HEK293 (cell line): Measurements from ENCODE around the gene ABHD16A.

ENCODE experiments used
- BCL11B ChIP-seq: fragments of 450-650 bp; formaldehyde crosslinking; IDR thresholded peaks from 2 replicates; pipeline ENCODE4 v1.5.1; 2016; ENCODE audit warnings: low read depth, missing biosample characterization, missing genetic modification characterization
- ELK4 ChIP-seq: IDR thresholded peaks from 2 replicates; pipeline ENCODE4 v1.6.1; 2011; ENCODE audit warnings: mild to moderate bottlenecking, low read depth, low read length, borderline replicate concordance
- IKZF3 ChIP-seq: fragments of 450-650 bp; IDR thresholded peaks from 2 replicates; pipeline ENCODE4 v1.5.0; 2018; ENCODE audit warnings: missing biosample characterization, mild to moderate bottlenecking, missing genetic modification characterization, moderate library complexity
- KLF17 ChIP-seq: fragments of 450-650 bp; formaldehyde crosslinking; IDR thresholded peaks from 2 replicates; pipeline ENCODE4 v1.5.1; 2016; ENCODE audit warnings: missing biosample characterization, missing genetic modification characterization
- KLF8 ChIP-seq: fragments of 450-650 bp; formaldehyde crosslinking; IDR thresholded peaks from 2 replicates; pipeline ENCODE4 v1.5.1; 2016; ENCODE audit warnings: missing biosample characterization, missing genetic modification characterization
- RBAK ChIP-seq: fragments of 450-650 bp; formaldehyde crosslinking; IDR thresholded peaks from 2 replicates; pipeline ENCODE4 v1.5.1; 2016; ENCODE audit warnings: missing biosample characterization, missing genetic modification characterization
- TCF7L2 ChIP-seq: IDR thresholded peaks from 2 replicates; pipeline ENCODE4 v1.6.1; 2011; ENCODE audit warnings: low read depth, mild to moderate bottlenecking, inconsistent platforms, low read length, moderate library complexity, borderline replicate concordance
- WT1 ChIP-seq: fragments of 450-650 bp; formaldehyde crosslinking; IDR thresholded peaks from 2 replicates; pipeline ENCODE4 v1.5.1; 2016; ENCODE audit warnings: missing biosample characterization, missing genetic modification characterization
- ZBTB26 ChIP-seq: fragments of 450-650 bp; formaldehyde crosslinking; optimal IDR thresholded peaks from 2 replicates; pipeline ENCODE3; 2016; ENCODE audit warnings: missing biosample characterization, mild to moderate bottlenecking, missing genetic modification characterization
- ZFP37 ChIP-seq: fragments of 450-650 bp; formaldehyde crosslinking; IDR thresholded peaks from 2 replicates; pipeline ENCODE4 v1.5.1; 2016; ENCODE audit warnings: missing biosample characterization, missing genetic modification characterization
- ZIC2 ChIP-seq: fragments of 450-650 bp; formaldehyde crosslinking; IDR thresholded peaks from 2 replicates; pipeline ENCODE4 v1.5.1; 2016; ENCODE audit warnings: missing biosample characterization, missing genetic modification characterization
- ZNF2 ChIP-seq: fragments of 450-650 bp; formaldehyde crosslinking; IDR thresholded peaks from 2 replicates; pipeline ENCODE4 v1.5.1; 2016; ENCODE audit warnings: missing biosample characterization, missing genetic modification characterization
- ZNF324 ChIP-seq: fragments of 450-650 bp; formaldehyde crosslinking; IDR thresholded peaks from 2 replicates; pipeline ENCODE4 v1.5.1; 2016; ENCODE audit warnings: missing biosample characterization, missing genetic modification characterization
- ZNF423 ChIP-seq: fragments of 450-650 bp; formaldehyde crosslinking; IDR thresholded peaks from 2 replicates; pipeline ENCODE4 v1.5.1; 2016; ENCODE audit warnings: missing biosample characterization, missing genetic modification characterization
- ZNF514 ChIP-seq: fragments of 450-650 bp; formaldehyde crosslinking; IDR thresholded peaks from 2 replicates; pipeline ENCODE4 v1.5.1; 2016; ENCODE audit warnings: missing biosample characterization, missing genetic modification characterization
- ZNF530 ChIP-seq: fragments of 450-650 bp; formaldehyde crosslinking; IDR thresholded peaks from 2 replicates; pipeline ENCODE4 v1.5.1; 2016; ENCODE audit warnings: low read depth, missing biosample characterization, missing genetic modification characterization
- ZNF558 ChIP-seq: fragments of 450-650 bp; formaldehyde crosslinking; IDR thresholded peaks from 2 replicates; pipeline ENCODE4 v1.5.1; 2016; ENCODE audit warnings: missing biosample characterization, missing genetic modification characterization
- ZNF792 ChIP-seq: fragments of 450-650 bp; formaldehyde crosslinking; IDR thresholded peaks from 2 replicates; pipeline ENCODE4 v1.5.1; 2016; ENCODE audit warnings: missing biosample characterization, missing genetic modification characterization
- ZSCAN18 ChIP-seq: fragments of 450-650 bp; formaldehyde crosslinking; IDR thresholded peaks from 2 replicates; pipeline ENCODE4 v1.5.1; 2016; ENCODE audit warnings: missing biosample characterization, missing genetic modification characterization
- TF ChIP-seq, protein P1 (sequence below): fragments of 450-650 bp; IDR thresholded peaks from 2 replicates; pipeline ENCODE4 v1.5.1; 2018; ENCODE audit warnings: missing biosample characterization, mild to moderate bottlenecking, missing genetic modification characterization
- TF ChIP-seq, protein P2 (sequence below): fragments of 450-650 bp; formaldehyde crosslinking; IDR thresholded peaks from 2 replicates; pipeline ENCODE4 v1.5.1; 2016; ENCODE audit warnings: missing biosample characterization, missing genetic modification characterization, borderline replicate concordance
- TF ChIP-seq, protein P3 (sequence below): fragments of 450-650 bp; formaldehyde crosslinking; IDR thresholded peaks from 2 replicates; pipeline ENCODE4 v1.5.1; 2016; ENCODE audit warnings: missing biosample characterization, missing genetic modification characterization
- TF ChIP-seq, protein P4 (sequence below): fragments of 450-650 bp; formaldehyde crosslinking; IDR thresholded peaks from 2 replicates; pipeline ENCODE4 v1.5.1; 2016; ENCODE audit warnings: missing biosample characterization, missing genetic modification characterization, low read depth
- TF ChIP-seq, protein P5 (sequence below): fragments of 450-650 bp; formaldehyde crosslinking; conservative IDR thresholded peaks from 2 replicates; pipeline ENCODE4 v1.5.1; 2016; ENCODE audit warnings: low read depth, missing biosample characterization, missing genetic modification characterization

ABHD16A gene

GRCh38 chr6:31734821-31735406 lies 31.8 kb upstream of the ABHD16A start (continued):
- TF ChIP-seq, protein P1, sequence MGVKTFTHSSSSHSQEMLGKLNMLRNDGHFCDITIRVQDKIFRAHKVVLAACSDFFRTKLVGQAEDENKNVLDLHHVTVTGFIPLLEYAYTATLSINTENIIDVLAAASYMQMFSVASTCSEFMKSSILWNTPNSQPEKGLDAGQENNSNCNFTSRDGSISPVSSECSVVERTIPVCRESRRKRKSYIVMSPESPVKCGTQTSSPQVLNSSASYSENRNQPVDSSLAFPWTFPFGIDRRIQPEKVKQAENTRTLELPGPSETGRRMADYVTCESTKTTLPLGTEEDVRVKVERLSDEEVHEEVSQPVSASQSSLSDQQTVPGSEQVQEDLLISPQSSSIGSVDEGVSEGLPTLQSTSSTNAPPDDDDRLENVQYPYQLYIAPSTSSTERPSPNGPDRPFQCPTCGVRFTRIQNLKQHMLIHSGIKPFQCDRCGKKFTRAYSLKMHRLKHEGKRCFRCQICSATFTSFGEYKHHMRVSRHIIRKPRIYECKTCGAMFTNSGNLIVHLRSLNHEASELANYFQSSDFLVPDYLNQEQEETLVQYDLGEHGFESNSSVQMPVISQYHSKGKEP (tag by site-specific recombination) = no peak
- TF ChIP-seq, protein P2, sequence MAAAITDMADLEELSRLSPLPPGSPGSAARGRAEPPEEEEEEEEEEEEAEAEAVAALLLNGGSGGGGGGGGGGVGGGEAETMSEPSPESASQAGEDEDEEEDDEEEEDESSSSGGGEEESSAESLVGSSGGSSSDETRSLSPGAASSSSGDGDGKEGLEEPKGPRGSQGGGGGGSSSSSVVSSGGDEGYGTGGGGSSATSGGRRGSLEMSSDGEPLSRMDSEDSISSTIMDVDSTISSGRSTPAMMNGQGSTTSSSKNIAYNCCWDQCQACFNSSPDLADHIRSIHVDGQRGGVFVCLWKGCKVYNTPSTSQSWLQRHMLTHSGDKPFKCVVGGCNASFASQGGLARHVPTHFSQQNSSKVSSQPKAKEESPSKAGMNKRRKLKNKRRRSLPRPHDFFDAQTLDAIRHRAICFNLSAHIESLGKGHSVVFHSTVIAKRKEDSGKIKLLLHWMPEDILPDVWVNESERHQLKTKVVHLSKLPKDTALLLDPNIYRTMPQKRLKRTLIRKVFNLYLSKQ = no peak
- TF ChIP-seq ZNF530 (tag by site-specific recombination) (no peak), KLF8 (tag by site-specific recombination) (peak; percentile 80), RBAK (no peak), BCL11B (no peak), ZNF423 (tag by site-specific recombination) (0 out of 2 replicates have a peak, but pooled peaks have one; percentile 12), ZNF558 (0 out of 2 replicates have a peak, but pooled peaks have one; percentile 32), IKZF3 (tag by site-specific recombination) (peak; percentile 52), TCF7L2 (no peak), ELK4 (no peak), ZSCAN18 (tag by site-specific recombination) (no peak), ZIC2 (no peak), KLF17 (tag by site-specific recombination) (peak; percentile 78), ZNF2 (tag by site-specific recombination) (no peak; the same call in 1 of the 2 replicates), WT1 (tag by site-specific recombination) (no peak; the same call in 1 of the 2 replicates), ZBTB26 (peak; percentile 11), ZNF324 (tag by site-specific recombination) (peak; percentile 56; the same call in 1 of the 2 replicates), ZNF792 (tag by site-specific recombination) (no peak), ZFP37 (tag by site-specific recombination) (no peak), ZNF514 (tag by site-specific recombination) (no peak)
- TF ChIP-seq, protein P3, sequence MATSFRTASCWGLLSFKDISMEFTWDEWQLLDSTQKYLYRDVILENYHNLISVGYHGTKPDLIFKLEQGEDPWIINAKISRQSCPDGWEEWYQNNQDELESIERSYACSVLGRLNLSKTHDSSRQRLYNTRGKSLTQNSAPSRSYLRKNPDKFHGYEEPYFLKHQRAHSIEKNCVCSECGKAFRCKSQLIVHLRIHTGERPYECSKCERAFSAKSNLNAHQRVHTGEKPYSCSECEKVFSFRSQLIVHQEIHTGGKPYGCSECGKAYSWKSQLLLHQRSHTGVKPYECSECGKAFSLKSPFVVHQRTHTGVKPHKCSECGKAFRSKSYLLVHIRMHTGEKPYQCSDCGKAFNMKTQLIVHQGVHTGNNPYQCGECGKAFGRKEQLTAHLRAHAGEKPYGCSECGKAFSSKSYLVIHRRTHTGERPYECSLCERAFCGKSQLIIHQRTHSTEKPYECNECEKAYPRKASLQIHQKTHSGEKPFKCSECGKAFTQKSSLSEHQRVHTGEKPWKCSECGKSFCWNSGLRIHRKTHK = no peak
- TF ChIP-seq, protein P4, sequence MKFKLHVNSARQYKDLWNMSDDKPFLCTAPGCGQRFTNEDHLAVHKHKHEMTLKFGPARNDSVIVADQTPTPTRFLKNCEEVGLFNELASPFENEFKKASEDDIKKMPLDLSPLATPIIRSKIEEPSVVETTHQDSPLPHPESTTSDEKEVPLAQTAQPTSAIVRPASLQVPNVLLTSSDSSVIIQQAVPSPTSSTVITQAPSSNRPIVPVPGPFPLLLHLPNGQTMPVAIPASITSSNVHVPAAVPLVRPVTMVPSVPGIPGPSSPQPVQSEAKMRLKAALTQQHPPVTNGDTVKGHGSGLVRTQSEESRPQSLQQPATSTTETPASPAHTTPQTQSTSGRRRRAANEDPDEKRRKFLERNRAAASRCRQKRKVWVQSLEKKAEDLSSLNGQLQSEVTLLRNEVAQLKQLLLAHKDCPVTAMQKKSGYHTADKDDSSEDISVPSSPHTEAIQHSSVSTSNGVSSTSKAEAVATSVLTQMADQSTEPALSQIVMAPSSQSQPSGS (tag by site-specific recombination) = no peak
- TF ChIP-seq, protein P5, sequence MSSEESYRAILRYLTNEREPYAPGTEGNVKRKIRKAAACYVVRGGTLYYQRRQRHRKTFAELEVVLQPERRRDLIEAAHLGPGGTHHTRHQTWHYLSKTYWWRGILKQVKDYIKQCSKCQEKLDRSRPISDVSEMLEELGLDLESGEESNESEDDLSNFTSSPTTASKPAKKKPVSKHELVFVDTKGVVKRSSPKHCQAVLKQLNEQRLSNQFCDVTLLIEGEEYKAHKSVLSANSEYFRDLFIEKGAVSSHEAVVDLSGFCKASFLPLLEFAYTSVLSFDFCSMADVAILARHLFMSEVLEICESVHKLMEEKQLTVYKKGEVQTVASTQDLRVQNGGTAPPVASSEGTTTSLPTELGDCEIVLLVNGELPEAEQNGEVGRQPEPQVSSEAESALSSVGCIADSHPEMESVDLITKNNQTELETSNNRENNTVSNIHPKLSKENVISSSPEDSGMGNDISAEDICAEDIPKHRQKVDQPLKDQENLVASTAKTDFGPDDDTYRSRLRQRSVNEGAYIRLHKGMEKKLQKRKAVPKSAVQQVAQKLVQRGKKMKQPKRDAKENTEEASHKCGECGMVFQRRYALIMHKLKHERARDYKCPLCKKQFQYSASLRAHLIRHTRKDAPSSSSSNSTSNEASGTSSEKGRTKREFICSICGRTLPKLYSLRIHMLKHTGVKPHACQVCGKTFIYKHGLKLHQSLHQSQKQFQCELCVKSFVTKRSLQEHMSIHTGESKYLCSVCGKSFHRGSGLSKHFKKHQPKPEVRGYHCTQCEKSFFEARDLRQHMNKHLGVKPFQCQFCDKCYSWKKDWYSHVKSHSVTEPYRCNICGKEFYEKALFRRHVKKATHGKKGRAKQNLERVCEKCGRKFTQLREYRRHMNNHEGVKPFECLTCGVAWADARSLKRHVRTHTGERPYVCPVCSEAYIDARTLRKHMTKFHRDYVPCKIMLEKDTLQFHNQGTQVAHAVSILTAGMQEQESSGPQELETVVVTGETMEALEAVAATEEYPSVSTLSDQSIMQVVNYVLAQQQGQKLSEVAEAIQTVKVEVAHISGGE (tag by site-specific recombination) = peak; percentile 27; the same call in 1 of the 2 replicates
